Left renal pelvis (tissue), 4 donors: ENCODE data around the gene RPN1. TPM values are rescaled to one million over a fixed set of nuclear protein-coding genes. Genes with fewer than 3 reads are reported as not detected.

ENCODE experiments used
- DNase-seq, 4 donors: peaks; one replicate each; pipeline ENCODE4 v3.0.0-alpha.2; 2013; ENCODE audit warnings: low read depth in 4 of 4, low spot score in 3 of 4
- polyA plus RNA-seq, 4 donors: library from polyadenylated mRNA; unstranded; fragments of 120-200 nt; gene quantifications; one replicate each; pipeline ENCODE4 v1.2.1, GENCODE V29; 2013; ENCODE audit not compliant: insufficient read length in 4 of 4

RPN1 gene
- polyA plus RNA-seq, 4 donors: 152 to 226 (median 202) TPM

- no peak for DNase-seq
Observed at GRCh38 chr3:128585189-128585588, 65.4 kb downstream of the RPN1 start.

GRCh38 chr3:128584412-128585020 lies 66.1 kb downstream of the RPN1 start:
- DNase-seq: peak; percentile 23 to 60 (median 48)

- no peak for DNase-seq
Observed at GRCh38 chr3:128581566-128581965, 69.1 kb downstream of the RPN1 start.

- no peak for DNase-seq
Observed at GRCh38 chr3:128579927-128580326, 70.7 kb downstream of the RPN1 start.

- no peak for DNase-seq
Observed at GRCh38 chr3:128578346-128578745, 72.3 kb downstream of the RPN1 start.

GRCh38 chr3:128577711-128578110 lies 72.9 kb downstream of the RPN1 start:
- DNase-seq: no peak

- DNase-seq: no peak
Observed at GRCh38 chr3:128576290-128576689, 74.3 kb downstream of the RPN1 start.

GRCh38 chr3:128575777-128576176 lies 74.8 kb downstream of the RPN1 start:
- DNase-seq: no peak

GRCh38 chr3:128573707-128574162 lies 76.9 kb downstream of the RPN1 start:
- DNase-seq: no peak

GRCh38 chr3:128573160-128573559 lies 77.5 kb downstream of the RPN1 start:
- no peak for DNase-seq

- no peak for DNase-seq
Observed at GRCh38 chr3:128572644-128573105, 77.9 kb downstream of the RPN1 start.

- DNase-seq: no peak
Observed at GRCh38 chr3:128572013-128572412, 78.6 kb downstream of the RPN1 start.

Other genes with a start within 250 kb of the RPN1 start
- not detected for gene DNAJB8, start 183.9 kb downstream of the RPN1 start, polyA plus RNA-seq
- 10 to 100 TPM in 3 of 4 donors, 1 to 10 TPM in 1; 3.3 to 58.4 (median 42.6) TPM for gene GATA2, start 157.6 kb downstream of the RPN1 start, polyA plus RNA-seq
- gene RAB7A, start 75.4 kb upstream of the RPN1 start, polyA plus RNA-seq: 100 to 1,000 TPM; 222 to 281 (median 253) TPM
- gene ACAD9, start 228.8 kb upstream of the RPN1 start, polyA plus RNA-seq: 10 to 100 TPM; 28.0 to 50.5 (median 35.6) TPM